IPS-18a (cell line): Measurements from ENCODE around the gene DDIT4.
"Not testable (repeated sequence)": the region's sequence is repeated elsewhere in the genome, so short reads cannot be mapped to it uniquely, and the experiment has no call there.

ENCODE experiments used
- H3K27ac ChIP-seq: one replicate; pipeline ENCODE4 v1.5.1; 2013; ENCODE audit warnings: low read length
- H3K27me3 ChIP-seq: one replicate; pipeline ENCODE4 v1.6.1; 2013; ENCODE audit warnings: mild to moderate bottlenecking, low read length; ENCODE audit not compliant: control insufficient read depth, insufficient read depth
- H3K36me3 ChIP-seq: one replicate; pipeline ENCODE4 v1.6.1; 2013; ENCODE audit warnings: low read depth, low read length; ENCODE audit not compliant: control insufficient read depth
- H3K4me1 ChIP-seq: one replicate; pipeline ENCODE4 v1.6.1; 2013; ENCODE audit warnings: low read depth, low read length; ENCODE audit not compliant: control insufficient read depth
- H3K4me3 ChIP-seq: one replicate; pipeline ENCODE4 v1.5.1; 2013; ENCODE audit warnings: low read length
- H3K9ac ChIP-seq: one replicate; pipeline ENCODE4 v1.6.1; 2013; ENCODE audit warnings: mild to moderate bottlenecking, low read length, moderate library complexity
- H3K9me3 ChIP-seq: one replicate; pipeline ENCODE4 v1.6.1; 2013; ENCODE audit warnings: low read depth, low read length; ENCODE audit not compliant: control insufficient read depth

The DDIT4 gene

DNA sequence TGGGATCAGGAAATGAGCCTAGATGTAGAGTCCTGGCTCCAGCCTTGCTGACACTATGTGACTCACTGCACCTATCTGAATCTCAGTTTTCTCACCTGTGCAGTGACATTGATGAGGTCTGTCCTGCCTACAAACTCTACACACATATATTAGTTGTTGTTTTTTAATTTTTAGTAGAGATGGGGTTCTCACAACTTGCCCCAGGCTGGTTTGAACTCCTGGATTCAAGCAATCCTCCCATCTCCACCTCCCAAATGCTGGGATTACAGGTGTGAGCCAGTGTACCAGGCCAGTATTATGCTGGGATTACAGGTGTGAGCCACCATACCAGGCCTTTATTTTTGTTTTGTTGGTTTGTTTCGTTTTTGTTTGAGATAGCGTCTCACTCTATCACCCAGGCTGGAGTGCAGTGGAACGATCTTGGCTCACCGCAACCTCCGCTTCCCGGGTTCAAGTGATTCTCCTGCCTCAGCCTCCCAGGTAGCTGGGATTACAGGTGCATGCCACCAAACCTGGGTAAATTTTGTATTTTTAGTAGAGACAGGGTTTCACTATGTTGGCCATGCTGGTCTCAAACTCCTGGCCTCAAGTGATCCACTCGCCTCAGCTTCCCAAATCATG is 11.8 kb upstream of the DDIT4 start:
- peak overlapping the region; percentile 56 for H3K4me3 ChIP-seq
- H3K9ac ChIP-seq = peak overlapping the region; percentile 51
- H3K27me3 ChIP-seq = no peaks in the 10 kb centered on the region
- H3K27ac ChIP-seq = no peak overlapping the region
- H3K9me3 ChIP-seq = no peaks in the 10 kb centered on the region
- peaks cover 43% of the 10 kb centered on the region for H3K4me1 ChIP-seq
- no peaks in the 10 kb centered on the region for H3K36me3 ChIP-seq

GRCh38 chr10:72263613-72264241 is 10.0 kb upstream of the DDIT4 start:
- Histone ChIP-seq H3K4me1 (peaks cover 47% of the 10 kb centered on the region), H3K9ac (no peak overlapping the region), H3K27me3 (no peaks in the 10 kb centered on the region), H3K4me3 (no peak overlapping the region), H3K36me3 (no peaks in the 10 kb centered on the region), H3K9me3 (no peaks in the 10 kb centered on the region), H3K27ac (no peak overlapping the region)

GRCh38 chr10:72264536-72264935 is 9.2 kb upstream of the DDIT4 start:
- Histone ChIP-seq H3K4me3 (no peak overlapping the region), H3K36me3 (no peaks in the 10 kb centered on the region), H3K27me3 (no peaks in the 10 kb centered on the region), H3K27ac (no peak overlapping the region), H3K4me1 (peaks cover 44% of the 10 kb centered on the region), H3K9me3 (no peaks in the 10 kb centered on the region), H3K9ac (no peak overlapping the region)

- Histone ChIP-seq H3K9ac (no peak overlapping the region), H3K4me3 (no peak overlapping the region), H3K9me3 (no peaks in the 10 kb centered on the region), H3K36me3 (no peaks in the 10 kb centered on the region), H3K27ac (no peak overlapping the region), H3K27me3 (no peaks in the 10 kb centered on the region), H3K4me1 (peaks cover 34% of the 10 kb centered on the region)
These were observed 8.2 kb upstream of the DDIT4 start for GRCh38 chr10:72265508-72265907.

GRCh38 chr10:72265990-72266865 is 7.5 kb upstream of the DDIT4 start:
- Histone ChIP-seq H3K27ac (no peak overlapping the region), H3K4me1 (peaks cover 33% of the 10 kb centered on the region)

GRCh38 chr10:72267381-72267780 is 6.3 kb upstream of the DDIT4 start:
- Histone ChIP-seq H3K4me3 (no peak overlapping the region), H3K27ac (peak overlapping the region; percentile 20), H3K4me1 (peaks cover 31% of the 10 kb centered on the region), H3K9ac (no peak overlapping the region), H3K27me3 (no peaks in the 10 kb centered on the region), H3K36me3 (no peaks in the 10 kb centered on the region), H3K9me3 (no peaks in the 10 kb centered on the region)

More at GRCh38 chr10:72265990-72266865, 7.5 kb upstream of the DDIT4 start:
- no peaks in the 10 kb centered on the region for H3K36me3 ChIP-seq
- H3K4me3 ChIP-seq = no peak overlapping the region
- no peaks in the 10 kb centered on the region for H3K9me3 ChIP-seq
- H3K27me3 ChIP-seq = no peaks in the 10 kb centered on the region
- no peak overlapping the region for H3K9ac ChIP-seq

DNA sequence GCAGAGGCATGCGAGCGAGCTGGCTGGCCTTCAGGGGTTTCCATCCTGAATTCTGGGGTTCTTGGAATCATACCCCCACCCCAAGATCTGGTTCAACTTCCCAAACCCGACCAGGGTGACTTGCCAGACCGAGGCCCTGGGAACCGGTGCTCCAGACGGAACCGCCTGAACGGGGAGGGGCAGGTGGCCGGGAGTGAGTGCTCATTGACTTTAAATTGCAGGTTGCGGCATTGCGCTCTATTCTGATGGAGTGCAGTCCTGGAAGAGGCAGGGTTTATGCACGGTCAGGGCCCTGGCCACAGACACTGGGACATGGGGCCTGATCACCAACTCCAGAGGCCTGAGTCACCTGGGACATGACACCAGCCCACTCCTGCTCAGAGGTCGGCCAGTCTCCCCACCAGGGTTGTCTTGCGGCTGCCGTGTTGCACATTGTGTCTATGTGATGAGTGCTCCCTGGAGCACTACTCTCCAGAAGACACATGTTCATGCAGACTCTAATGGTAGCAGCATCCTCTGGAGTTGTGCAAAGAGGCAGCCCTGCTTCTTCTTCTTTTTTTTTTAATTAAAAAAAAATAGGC is 5.8 kb upstream of the DDIT4 start:
- Histone ChIP-seq H3K9me3 (no peaks in the 10 kb centered on the region), H3K4me3 (no peak overlapping the region), H3K27ac (peak overlapping the region; percentile 20), H3K36me3 (no peaks in the 10 kb centered on the region), H3K9ac (no peak overlapping the region), H3K27me3 (no peaks in the 10 kb centered on the region), H3K4me1 (peaks cover 34% of the 10 kb centered on the region)

- H3K27me3 ChIP-seq, H3K36me3 ChIP-seq, H3K9me3 ChIP-seq, H3K27ac ChIP-seq, H3K9ac ChIP-seq, H3K4me3 ChIP-seq: not testable (repeated sequence)
- peaks cover 33% of the 10 kb centered on the region for H3K4me1 ChIP-seq
These were observed 5.1 kb upstream of the DDIT4 start for GRCh38 chr10:72268475-72269200.

- H3K9me3 ChIP-seq = no peaks in the 10 kb centered on the region
- H3K4me1 ChIP-seq = peaks cover 19% of the 10 kb centered on the region
- no peak overlapping the region for H3K9ac ChIP-seq
- no peak overlapping the region for H3K4me3 ChIP-seq
- no peaks in the 10 kb centered on the region for H3K36me3 ChIP-seq
- no peaks in the 10 kb centered on the region for H3K27me3 ChIP-seq
- H3K27ac ChIP-seq = no peak overlapping the region
These were observed 3.0 kb upstream of the DDIT4 start for GRCh38 chr10:72270607-72271281.

DNA sequence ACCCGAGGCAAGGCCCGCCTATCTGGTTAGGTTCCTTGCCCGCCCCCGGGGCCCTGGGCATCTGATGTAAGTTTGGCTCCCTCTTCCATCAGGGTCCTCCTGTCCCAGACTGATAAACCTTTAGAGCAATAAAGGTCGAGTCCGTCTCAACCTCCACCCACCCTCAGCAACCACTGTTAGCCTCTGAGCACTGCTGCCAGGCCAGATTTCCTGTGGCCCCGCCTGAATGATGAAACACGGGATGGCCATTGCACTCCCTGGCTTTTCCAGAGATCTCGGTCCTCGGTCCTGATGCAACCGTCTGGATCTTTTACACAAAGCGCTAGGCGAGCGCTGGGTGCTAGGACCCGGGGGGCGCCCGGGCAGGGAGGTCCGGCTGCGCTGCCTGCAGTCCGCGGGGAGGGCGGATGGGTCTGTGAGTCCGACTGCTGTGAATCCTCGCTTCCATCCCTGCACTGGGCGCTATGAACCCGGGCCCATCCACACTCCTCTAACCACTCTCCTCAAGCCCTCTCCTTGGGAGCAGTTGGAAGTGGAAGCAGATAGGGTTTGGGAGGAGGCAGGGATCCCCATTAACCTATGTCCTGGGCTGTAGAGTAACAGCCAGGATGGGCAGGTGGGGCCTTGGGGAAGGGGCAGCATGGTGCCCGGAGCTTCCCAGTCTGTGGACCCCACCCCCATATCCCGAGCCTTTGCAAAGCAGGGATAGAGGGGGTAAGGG is 875 bp upstream of the DDIT4 start:
- H3K27ac ChIP-seq = peak overlapping the region; percentile 83
- H3K4me1 ChIP-seq = peaks cover 13% of the 10 kb centered on the region

More for the DNA sequence above, 875 bp upstream of the DDIT4 start:
- no peaks in the 10 kb centered on the region for H3K9me3 ChIP-seq
- no peaks in the 10 kb centered on the region for H3K36me3 ChIP-seq
- peak overlapping the region; percentile 90 for H3K9ac ChIP-seq
- no peaks in the 10 kb centered on the region for H3K27me3 ChIP-seq
- H3K4me3 ChIP-seq = peak overlapping the region; percentile 96
